ENCODE results near the gene TIFAB. TPM values are rescaled to one million over a fixed set of nuclear protein-coding genes. Genes with fewer than 3 reads are reported as not detected.
A peak's percentile ranks its signal among the peaks of the same experiment; 100 is the strongest.

TIFAB gene
- total and polyA plus RNA-seq, 8 donors: 0.08 TPM; not detected in 7

DNA sequence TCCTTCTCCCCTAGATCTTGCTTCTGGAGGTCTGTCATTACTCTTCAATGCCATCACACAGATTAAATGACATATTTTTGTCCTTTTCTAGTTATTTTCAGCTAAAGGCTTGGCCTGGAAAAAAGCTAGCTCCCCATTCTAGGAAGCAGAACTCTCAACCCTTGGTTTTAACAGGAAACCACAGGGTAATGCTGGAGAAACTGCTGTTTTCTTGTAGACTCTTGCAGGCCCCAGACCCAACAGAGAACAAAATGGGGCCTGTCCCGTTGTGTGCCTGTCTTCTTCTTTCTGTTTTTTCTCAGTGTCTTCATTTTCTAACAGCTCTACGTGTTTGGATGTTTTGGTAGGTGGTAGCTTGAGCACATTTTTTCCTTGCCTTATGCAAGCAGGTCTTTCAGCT is 26.5 kb downstream of the TIFAB start:
- H3K27me3 ChIP-seq: no peaks in the 10 kb centered on the region
- TF ChIP-seq, protein P1, sequence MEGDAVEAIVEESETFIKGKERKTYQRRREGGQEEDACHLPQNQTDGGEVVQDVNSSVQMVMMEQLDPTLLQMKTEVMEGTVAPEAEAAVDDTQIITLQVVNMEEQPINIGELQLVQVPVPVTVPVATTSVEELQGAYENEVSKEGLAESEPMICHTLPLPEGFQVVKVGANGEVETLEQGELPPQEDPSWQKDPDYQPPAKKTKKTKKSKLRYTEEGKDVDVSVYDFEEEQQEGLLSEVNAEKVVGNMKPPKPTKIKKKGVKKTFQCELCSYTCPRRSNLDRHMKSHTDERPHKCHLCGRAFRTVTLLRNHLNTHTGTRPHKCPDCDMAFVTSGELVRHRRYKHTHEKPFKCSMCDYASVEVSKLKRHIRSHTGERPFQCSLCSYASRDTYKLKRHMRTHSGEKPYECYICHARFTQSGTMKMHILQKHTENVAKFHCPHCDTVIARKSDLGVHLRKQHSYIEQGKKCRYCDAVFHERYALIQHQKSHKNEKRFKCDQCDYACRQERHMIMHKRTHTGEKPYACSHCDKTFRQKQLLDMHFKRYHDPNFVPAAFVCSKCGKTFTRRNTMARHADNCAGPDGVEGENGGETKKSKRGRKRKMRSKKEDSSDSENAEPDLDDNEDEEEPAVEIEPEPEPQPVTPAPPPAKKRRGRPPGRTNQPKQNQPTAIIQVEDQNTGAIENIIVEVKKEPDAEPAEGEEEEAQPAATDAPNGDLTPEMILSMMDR (IDR thresholded peaks at IDR 0.05): no peak
- no peak for TF ChIP-seq POLR2A (IDR thresholded peaks at IDR 0.05)
- no peak for TF ChIP-seq POLR2AphosphoS5 (IDR thresholded peaks at IDR 0.05)
- TF ChIP-seq EP300 (IDR thresholded peaks at IDR 0.05): no peak
- no peaks in the 10 kb centered on the region for H3K36me3 ChIP-seq
- peak overlapping the region in 1 of 5 donors; percentile 4 for H3K27ac ChIP-seq
- WGBS, 5 donors: 39 to 60% (median 48%) methylated on average over 2 of the region's 2 CpGs
- H3K9me3 ChIP-seq: peaks cover 0 to 12% (median 11%) of the 10 kb centered on the region in 4 donors
- intact Hi-C loops (cut with DNase I; ENCODE audit: low total_unique reads): no loop called here
- H3K4me1 ChIP-seq: peaks cover 0 to 7% (median 2%) of the 10 kb centered on the region in 4 donors
- H3K4me3 ChIP-seq: no peak overlapping the region
- no peak for DNase-seq

DNA sequence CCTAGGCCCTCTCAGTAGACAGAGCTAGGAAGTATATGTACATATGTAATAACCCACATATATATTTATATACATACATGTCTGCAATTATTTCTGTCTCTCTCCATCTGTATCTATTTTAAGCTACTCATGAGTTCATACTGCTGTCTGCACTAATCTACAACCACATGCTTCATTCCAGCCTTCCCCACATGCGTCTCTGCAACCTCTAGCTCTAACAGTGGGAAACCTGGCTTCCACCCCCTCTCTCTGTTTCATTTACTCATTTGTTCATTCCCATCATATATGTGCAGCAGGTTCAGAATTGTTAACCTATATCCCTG is 28.3 kb downstream of the TIFAB start:
- H3K9me3 ChIP-seq: peaks cover 0 to 16% (median 12%) of the 10 kb centered on the region in 4 donors
- H3K4me1 ChIP-seq: peaks cover 0 to 7% (median 2%) of the 10 kb centered on the region in 4 donors
- H3K27ac ChIP-seq: no peak overlapping the region
- no peaks in the 10 kb centered on the region for H3K36me3 ChIP-seq
- 81 to 97% (median 91%) methylated on average over 1 of the region's 1 CpG for WGBS, 5 donors
- no peaks in the 10 kb centered on the region for H3K27me3 ChIP-seq
- TF ChIP-seq, protein P1 (IDR thresholded peaks at IDR 0.05): no peak
- TF ChIP-seq POLR2AphosphoS5 (IDR thresholded peaks at IDR 0.05): no peak
- TF ChIP-seq POLR2A (IDR thresholded peaks at IDR 0.05): no peak
- no peak for TF ChIP-seq EP300 (IDR thresholded peaks at IDR 0.05)
- intact Hi-C loops (cut with DNase I; ENCODE audit: low total_unique reads): no loop called here
- DNase-seq: no peak
- H3K4me3 ChIP-seq: no peak overlapping the region

DNA sequence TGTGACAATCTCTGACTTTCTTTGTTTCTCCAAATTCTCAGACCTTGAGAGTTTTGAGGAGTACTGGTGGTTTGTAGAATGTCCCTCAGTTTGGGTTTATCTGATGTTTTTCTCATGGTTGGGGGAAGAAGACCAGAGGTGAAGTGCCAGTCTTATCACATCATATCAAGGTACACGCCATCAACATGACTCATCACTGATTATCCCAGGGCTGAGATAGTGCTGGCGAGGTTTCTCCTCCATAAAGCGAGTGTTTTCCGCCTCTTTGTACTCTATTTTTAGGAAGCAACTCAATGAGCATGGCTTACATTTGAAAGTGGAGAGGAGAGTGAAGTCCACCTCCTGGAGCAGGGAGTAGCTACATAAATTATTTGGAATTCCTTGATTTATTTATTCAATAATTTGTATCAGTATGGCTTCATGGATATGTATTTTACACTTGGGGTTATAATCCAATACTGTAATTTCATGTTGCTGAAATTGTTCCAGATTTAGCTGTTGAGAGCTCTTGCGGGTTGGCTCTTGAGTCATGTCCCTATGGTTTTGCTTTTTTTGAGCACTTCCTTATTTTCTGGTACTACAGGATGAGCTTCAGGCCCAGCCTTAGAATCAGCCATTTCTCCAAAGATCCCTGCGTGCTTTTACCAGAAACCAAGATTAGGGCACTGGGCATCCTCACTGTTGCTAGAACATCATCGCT is 28.9 kb downstream of the TIFAB start:
- no peaks in the 10 kb centered on the region for H3K36me3 ChIP-seq
- H3K27ac ChIP-seq: no peak overlapping the region
- TF ChIP-seq POLR2AphosphoS5 (IDR thresholded peaks at IDR 0.05): no peak
- TF ChIP-seq, protein P1 (IDR thresholded peaks at IDR 0.05): no peak
- TF ChIP-seq POLR2A (IDR thresholded peaks at IDR 0.05): no peak
- TF ChIP-seq EP300 (IDR thresholded peaks at IDR 0.05): no peak
- H3K9me3 ChIP-seq: peaks cover 0 to 11% (median 7%) of the 10 kb centered on the region in 4 donors
- 69 to 80% (median 74%) methylated on average over 7 of the region's 7 CpGs for WGBS, 5 donors
- intact Hi-C loops (cut with DNase I; ENCODE audit: low total_unique reads): no loop called here
- DNase-seq: no peak
- H3K27me3 ChIP-seq: no peaks in the 10 kb centered on the region
- peaks cover 0 to 7% (median 2%) of the 10 kb centered on the region in 4 donors for H3K4me1 ChIP-seq
- H3K4me3 ChIP-seq: no peak overlapping the region

DNA sequence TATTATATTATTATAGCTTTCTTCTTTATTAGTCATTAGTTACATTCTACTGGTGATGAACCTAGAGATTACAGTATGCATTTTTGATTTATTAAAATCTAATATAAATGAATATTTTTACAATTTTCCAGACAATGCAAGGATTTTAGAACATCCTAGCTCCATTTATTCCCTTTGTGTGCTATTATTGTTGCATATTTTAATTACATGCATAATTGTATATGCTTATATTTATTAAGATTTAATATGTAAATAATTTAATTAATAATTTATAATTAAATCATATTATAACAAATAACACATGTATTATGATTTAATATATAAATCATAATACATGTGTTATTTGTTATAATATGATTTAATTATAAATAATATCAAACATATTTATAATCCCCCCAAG is 29.7 kb downstream of the TIFAB start:
- H3K27me3 ChIP-seq: no peaks in the 10 kb centered on the region
- DNase-seq: no peak
- TF ChIP-seq POLR2A (IDR thresholded peaks at IDR 0.05): no peak
- TF ChIP-seq, protein P1 (IDR thresholded peaks at IDR 0.05): no peak
- no peak for TF ChIP-seq EP300 (IDR thresholded peaks at IDR 0.05)
- TF ChIP-seq POLR2AphosphoS5 (IDR thresholded peaks at IDR 0.05): no peak
- no peak overlapping the region for H3K27ac ChIP-seq
- H3K36me3 ChIP-seq: no peaks in the 10 kb centered on the region
- no peak overlapping the region for H3K4me3 ChIP-seq
- H3K4me1 ChIP-seq: peaks cover 0 to 7% (median 2%) of the 10 kb centered on the region in 4 donors
- H3K9me3 ChIP-seq: peaks cover 0 to 8% (median 4%) of the 10 kb centered on the region in 4 donors
- intact Hi-C loops (cut with DNase I; ENCODE audit: low total_unique reads): no loop called here

All from stomach (tissue), 9 donors.